GM18519 (cell line): Measurements from ENCODE around the gene CHMP1A.
"Not testable (repeated sequence)": the region's sequence is repeated elsewhere in the genome, so short reads cannot be mapped to it uniquely, and the experiment has no call there.

Experiments used
- ATAC-seq: cut with Tn5 transposase; IDR thresholded peaks from one replicate; pipeline ENCODE4 v1.9.1; 2021; ENCODE audit warnings: mild to moderate bottlenecking, moderate library complexity; ENCODE audit not compliant: unreplicated experiment, low FRiP score

The CHMP1A gene

GRCh38 chr16:89693289-89693731 is 35.8 kb upstream of the CHMP1A start:
- ATAC-seq = no peak

GRCh38 chr16:89691986-89692569 is 34.6 kb upstream of the CHMP1A start:
- no peak for ATAC-seq

- ATAC-seq = no peak
These were observed 33.9 kb upstream of the CHMP1A start for GRCh38 chr16:89691231-89691985.

- ATAC-seq = no peak
These were observed 32.9 kb upstream of the CHMP1A start for GRCh38 chr16:89690392-89690901.

- ATAC-seq = not testable (repeated sequence)
These were observed 32.1 kb upstream of the CHMP1A start for GRCh38 chr16:89689621-89690020.

- ATAC-seq = no peak
These were observed 31.6 kb upstream of the CHMP1A start for GRCh38 chr16:89689142-89689541.

GRCh38 chr16:89688395-89688794 is 30.9 kb upstream of the CHMP1A start:
- ATAC-seq = no peak

GRCh38 chr16:89687092-89687940 is 29.8 kb upstream of the CHMP1A start:
- ATAC-seq = peak; percentile 7

- ATAC-seq = peak; percentile 75
These were observed 29.1 kb upstream of the CHMP1A start, which contains the start of gene CDK10 for GRCh38 chr16:89686520-89687091. TSS of gene CDK10 (plus strand) at chr16:89686689. CDS start at chr16:89686711, 22 bp downstream.

GRCh38 chr16:89685916-89686315 is 28.4 kb upstream of the CHMP1A start:
- ATAC-seq = no peak

GRCh38 chr16:89678258-89678657 is 20.8 kb upstream of the CHMP1A start:
- no peak for ATAC-seq

- ATAC-seq = no peak
These were observed 14.9 kb upstream of the CHMP1A start for GRCh38 chr16:89672177-89672941.

GRCh38 chr16:89671565-89671964 is 14.1 kb upstream of the CHMP1A start:
- ATAC-seq = not testable (repeated sequence)

- no peak for ATAC-seq
These were observed 13.3 kb upstream of the CHMP1A start for GRCh38 chr16:89670496-89671431.

GRCh38 chr16:89669755-89670154 is 12.2 kb upstream of the CHMP1A start:
- ATAC-seq = no peak

- no peak for ATAC-seq
These were observed 11.3 kb upstream of the CHMP1A start for GRCh38 chr16:89668790-89669158.

GRCh38 chr16:89667633-89668032 is 10.1 kb upstream of the CHMP1A start:
- no peak for ATAC-seq

GRCh38 chr16:89667000-89667399 is 9.5 kb upstream of the CHMP1A start:
- not testable (repeated sequence) for ATAC-seq

- ATAC-seq = not testable (repeated sequence)
These were observed 6.7 kb upstream of the CHMP1A start for GRCh38 chr16:89664238-89664637.
